ENCODE measurements around the gene KLHL24. TPM values are rescaled to one million over a fixed set of nuclear protein-coding genes. Genes with fewer than 3 reads are reported as not detected.

Gene KLHL24
- total RNA-seq, 1 experiment from 2014 or later = 109 TPM

- no peaks in the 10 kb centered on the region for H3K27me3 ChIP-seq (ENCODE audit: low read length)
- H3K9me3 ChIP-seq (ENCODE audit: low read length) = no peaks in the 10 kb centered on the region
- no peak overlapping the region for H2AFZ ChIP-seq (ENCODE audit: low read length)
- no peaks in the 10 kb centered on the region; the same call in 1 of the 2 replicates for H3K36me3 ChIP-seq (ENCODE audit: insufficient read depth, low read length)
- H3K4me3 ChIP-seq (ENCODE audit: low read length) = no peak overlapping the region
- H3K79me2 ChIP-seq (ENCODE audit: low read length) = peaks cover 34% of the 10 kb centered on the region
- H3K4me1 ChIP-seq (ENCODE audit: low read length) = peaks cover 19% of the 10 kb centered on the region
- H3K27ac ChIP-seq (ENCODE audit: low read length) = no peak overlapping the region
- no peak overlapping the region for H3K4me2 ChIP-seq (ENCODE audit: low read depth, low read length, poor library complexity, severe bottlenecking)
- H3K9me2 ChIP-seq (replicated peaks; ENCODE audit: insufficient read depth, low read length) = no peaks in the 10 kb centered on the region
- peaks cover 17% of the 10 kb centered on the region for H4K20me1 ChIP-seq (ENCODE audit: insufficient read depth, low read depth, low read length)
- no peak for DNase-seq
- no peak overlapping the region for H3K9ac ChIP-seq (ENCODE audit: low read length)
Measured at GRCh38 chr3:183695569-183696364, 60.3 kb downstream of the KLHL24 start.

GRCh38 chr3:183697123-183697609, 61.7 kb downstream of the KLHL24 start:
- H3K4me1 ChIP-seq (ENCODE audit: low read length) = peaks cover 19% of the 10 kb centered on the region
- no peak overlapping the region for H3K27ac ChIP-seq (ENCODE audit: low read length)
- H3K4me2 ChIP-seq (ENCODE audit: low read depth, low read length, poor library complexity, severe bottlenecking) = peak overlapping the region; percentile 74
- peak overlapping the region; percentile 66 for H3K4me3 ChIP-seq (ENCODE audit: low read length)
- H3K27me3 ChIP-seq (ENCODE audit: low read length) = no peaks in the 10 kb centered on the region
- H3K79me2 ChIP-seq (ENCODE audit: low read length) = peaks cover 48% of the 10 kb centered on the region
- peaks cover 10% of the 10 kb centered on the region; the same call in 1 of the 2 replicates for H3K36me3 ChIP-seq (ENCODE audit: insufficient read depth, low read length)
- peaks cover 28% of the 10 kb centered on the region for H4K20me1 ChIP-seq (ENCODE audit: insufficient read depth, low read depth, low read length)
- H3K9me3 ChIP-seq (ENCODE audit: low read length) = no peaks in the 10 kb centered on the region
- no peak for DNase-seq
- H3K9ac ChIP-seq (ENCODE audit: low read length) = peak overlapping the region; percentile 63
- peak overlapping the region; percentile 92 for H2AFZ ChIP-seq (ENCODE audit: low read length)
- no peaks in the 10 kb centered on the region for H3K9me2 ChIP-seq (replicated peaks; ENCODE audit: insufficient read depth, low read length)

- peak; percentile 95 for DNase-seq
- H3K4me2 ChIP-seq (ENCODE audit: low read depth, low read length, poor library complexity, severe bottlenecking) = peak within 1 kb of the TSS; percentile 86
- H3K27me3 ChIP-seq (ENCODE audit: low read length) = no peaks in the 10 kb centered on the region
- H3K4me1 ChIP-seq (ENCODE audit: low read length) = peaks cover 21% of the 10 kb centered on the region
- peak within 1 kb of the TSS; percentile 92 for H2AFZ ChIP-seq (ENCODE audit: low read length)
- H3K36me3 ChIP-seq (ENCODE audit: insufficient read depth, low read length) = peaks cover 12% of the 10 kb centered on the region; the same call in 1 of the 2 replicates
- peaks cover 31% of the 10 kb centered on the region for H4K20me1 ChIP-seq (ENCODE audit: insufficient read depth, low read depth, low read length)
- peak within 1 kb of the TSS; percentile 92 for H3K4me3 ChIP-seq (ENCODE audit: low read length)
- no peaks in the 10 kb centered on the region for H3K9me3 ChIP-seq (ENCODE audit: low read length)
- H3K9ac ChIP-seq (ENCODE audit: low read length) = peak within 1 kb of the TSS; percentile 95
- H3K79me2 ChIP-seq (ENCODE audit: low read length) = peaks cover 54% of the 10 kb centered on the region
- peak within 1 kb of the TSS; percentile 75 for H3K27ac ChIP-seq (ENCODE audit: low read length)
- no peaks in the 10 kb centered on the region for H3K9me2 ChIP-seq (replicated peaks; ENCODE audit: insufficient read depth, low read length)
Measured at GRCh38 chr3:183697610-183698317, 62.3 kb downstream of the KLHL24 start, which contains the start of gene YEATS2. TSS of gene YEATS2 (plus strand) at chr3:183697797. CDS start at chr3:183715163, 17,366 bp downstream.

- Histone ChIP-seq H3K4me3 (ENCODE audit: low read length) (peak overlapping the region; percentile 92), H3K4me1 (ENCODE audit: low read length) (peaks cover 27% of the 10 kb centered on the region), H2AFZ (ENCODE audit: low read length) (peak overlapping the region; percentile 27; the same call in 1 of the 2 replicates), H3K9me2 (replicated peaks; ENCODE audit: insufficient read depth, low read length) (no peaks in the 10 kb centered on the region), H3K4me2 (ENCODE audit: low read depth, low read length, poor library complexity, severe bottlenecking) (peak overlapping the region; percentile 86), H3K27me3 (ENCODE audit: low read length) (no peaks in the 10 kb centered on the region), H3K9ac (ENCODE audit: low read length) (peak overlapping the region; percentile 95), H3K27ac (ENCODE audit: low read length) (peak overlapping the region; percentile 75), H4K20me1 (ENCODE audit: insufficient read depth, low read depth, low read length) (peaks cover 36% of the 10 kb centered on the region), H3K9me3 (ENCODE audit: low read length) (no peaks in the 10 kb centered on the region), H3K36me3 (ENCODE audit: insufficient read depth, low read length) (peaks cover 12% of the 10 kb centered on the region; the same call in 1 of the 2 replicates), H3K79me2 (ENCODE audit: low read length) (peaks cover 60% of the 10 kb centered on the region)
- peak; percentile 80 for DNase-seq
Measured at GRCh38 chr3:183698318-183698751, 62.9 kb downstream of the KLHL24 start.

GRCh38 chr3:183698756-183699155, 63.3 kb downstream of the KLHL24 start:
- Histone ChIP-seq H3K9me2 (replicated peaks; ENCODE audit: insufficient read depth, low read length) (no peaks in the 10 kb centered on the region), H3K27ac (ENCODE audit: low read length) (peak overlapping the region; percentile 75), H3K9ac (ENCODE audit: low read length) (peak overlapping the region; percentile 95), H3K9me3 (ENCODE audit: low read length) (no peaks in the 10 kb centered on the region), H3K4me1 (ENCODE audit: low read length) (peaks cover 30% of the 10 kb centered on the region), H2AFZ (ENCODE audit: low read length) (no peak overlapping the region), H3K4me2 (ENCODE audit: low read depth, low read length, poor library complexity, severe bottlenecking) (peak overlapping the region; percentile 86), H4K20me1 (ENCODE audit: insufficient read depth, low read depth, low read length) (peaks cover 39% of the 10 kb centered on the region), H3K27me3 (ENCODE audit: low read length) (no peaks in the 10 kb centered on the region), H3K79me2 (ENCODE audit: low read length) (peaks cover 64% of the 10 kb centered on the region), H3K36me3 (ENCODE audit: insufficient read depth, low read length) (peaks cover 12% of the 10 kb centered on the region; the same call in 1 of the 2 replicates), H3K4me3 (ENCODE audit: low read length) (peak overlapping the region; percentile 92)
- DNase-seq = peak; percentile 85

- Histone ChIP-seq H2AFZ (ENCODE audit: low read length) (no peak overlapping the region), H3K4me3 (ENCODE audit: low read length) (peak overlapping the region; percentile 92)
Measured at GRCh38 chr3:183699238-183699947, 64.0 kb downstream of the KLHL24 start.

GRCh38 chr3:183701744-183702143, 66.3 kb downstream of the KLHL24 start:
- no peak overlapping the region for H3K9ac ChIP-seq (ENCODE audit: low read length)
- H3K27ac ChIP-seq (ENCODE audit: low read length) = no peak overlapping the region
- H3K4me2 ChIP-seq (ENCODE audit: low read depth, low read length, poor library complexity, severe bottlenecking) = no peak overlapping the region
- H2AFZ ChIP-seq (ENCODE audit: low read length) = no peak overlapping the region
- DNase-seq = no peak
- H3K36me3 ChIP-seq (ENCODE audit: insufficient read depth, low read length) = peaks cover 15% of the 10 kb centered on the region; the same call in 1 of the 2 replicates
- H3K27me3 ChIP-seq (ENCODE audit: low read length) = no peaks in the 10 kb centered on the region
- peaks cover 94% of the 10 kb centered on the region for H3K79me2 ChIP-seq (ENCODE audit: low read length)
- no peaks in the 10 kb centered on the region for H3K9me2 ChIP-seq (replicated peaks; ENCODE audit: insufficient read depth, low read length)
- H3K9me3 ChIP-seq (ENCODE audit: low read length) = no peaks in the 10 kb centered on the region
- H4K20me1 ChIP-seq (ENCODE audit: insufficient read depth, low read depth, low read length) = peaks cover 59% of the 10 kb centered on the region
- H3K4me1 ChIP-seq (ENCODE audit: low read length) = peaks cover 33% of the 10 kb centered on the region
- no peak overlapping the region for H3K4me3 ChIP-seq (ENCODE audit: low read length)

More at GRCh38 chr3:183699238-183699947, 64.0 kb downstream of the KLHL24 start:
- H3K27ac ChIP-seq (ENCODE audit: low read length) = peak overlapping the region; percentile 75
- H3K9ac ChIP-seq (ENCODE audit: low read length) = peak overlapping the region; percentile 95
- H3K79me2 ChIP-seq (ENCODE audit: low read length) = peaks cover 71% of the 10 kb centered on the region
- no peaks in the 10 kb centered on the region for H3K9me2 ChIP-seq (replicated peaks; ENCODE audit: insufficient read depth, low read length)
- H3K9me3 ChIP-seq (ENCODE audit: low read length) = no peaks in the 10 kb centered on the region
- H3K4me1 ChIP-seq (ENCODE audit: low read length) = peaks cover 33% of the 10 kb centered on the region
- peak; percentile 77 for DNase-seq
- H3K27me3 ChIP-seq (ENCODE audit: low read length) = no peaks in the 10 kb centered on the region
- H3K36me3 ChIP-seq (ENCODE audit: insufficient read depth, low read length) = peaks cover 12% of the 10 kb centered on the region; the same call in 1 of the 2 replicates
- H4K20me1 ChIP-seq (ENCODE audit: insufficient read depth, low read depth, low read length) = peaks cover 42% of the 10 kb centered on the region
- H3K4me2 ChIP-seq (ENCODE audit: low read depth, low read length, poor library complexity, severe bottlenecking) = peak overlapping the region; percentile 86

Data from Karpas-422 (cell line).